Measurements from ENCODE around the gene MNAT1.

The MNAT1 gene

GRCh38 chr14:60707858-60708257 is 26.7 kb upstream of the MNAT1 start:
- H3K36me3 ChIP-seq (ENCODE audit: control insufficient read depth in 2 of 2, insufficient read depth in 1 of 2, low read length in 2 of 2) = peaks cover 7 to 11% of the 10 kb centered on the region in 2 experiments; a peak in 2 of 3 replicates
- ChIA-PET CTCF (interaction anchor here (0.7 kb wide), 1 partner anchor 14 kb away, joined by 3 read pairs; no protein-coding TSS in a partner anchor), POLR2A (no interaction called here)
- H3K9me3 ChIP-seq (ENCODE audit: control insufficient read depth, insufficient read depth, low read depth, low read length) = no peaks in the 10 kb centered on the region
- no peak overlapping the region for H3K27ac ChIP-seq (ENCODE audit: extremely low read depth, low read depth, low read length)
- TF ChIP-seq ZNF623 (tag by site-specific recombination; IDR thresholded peaks at IDR 0.05) = peak; percentile 44
- no peak for TF ChIP-seq PRDM10 (tag by site-specific recombination; IDR thresholded peaks at IDR 0.05)
- TF ChIP-seq FEZF1 (tag by site-specific recombination; IDR thresholded peaks at IDR 0.05) = peak; percentile 74
- peak; percentile 26; the same call in 1 of the 2 replicates for TF ChIP-seq TCF7L2 (IDR thresholded peaks at IDR 0.05; ENCODE audit: borderline replicate concordance, low read depth, low read length)
- no peaks in the 10 kb centered on the region for H3K4me1 ChIP-seq (ENCODE audit: control insufficient read depth, insufficient read depth, low read length)
- H3K4me3 ChIP-seq (ENCODE audit: low read depth, low read length) = no peak overlapping the region

GRCh38 chr14:60710494-60710893 is 24.1 kb upstream of the MNAT1 start:
- no peak for TF ChIP-seq ZBTB49 (tag by site-specific recombination; IDR thresholded peaks at IDR 0.05; ENCODE audit: low read depth)
- TF ChIP-seq BCL11A (tag by site-specific recombination; IDR thresholded peaks at IDR 0.05; ENCODE audit: low read depth) = no peak
- no peak for TF ChIP-seq ZNF140 (tag by site-specific recombination; IDR thresholded peaks at IDR 0.05)
- no peak for TF ChIP-seq ZNF202 (tag by site-specific recombination; IDR thresholded peaks at IDR 0.05; ENCODE audit: borderline replicate concordance)
- TF ChIP-seq ZNF473 (tag by site-specific recombination; IDR thresholded peaks at IDR 0.05) = no peak
- TF ChIP-seq ELK4 (IDR thresholded peaks at IDR 0.05; ENCODE audit: borderline replicate concordance, low read depth, low read length) = no peak
- TF ChIP-seq ZNF175 (tag by site-specific recombination; IDR thresholded peaks at IDR 0.05) = no peak
- TF ChIP-seq ZNF211 (tag by site-specific recombination; IDR thresholded peaks at IDR 0.05; ENCODE audit: low read depth) = no peak
- TF ChIP-seq REST (tag by site-specific recombination; IDR thresholded peaks at IDR 0.05) = no peak
- TF ChIP-seq BCL6B (tag by site-specific recombination; IDR thresholded peaks at IDR 0.05) = no peak
- no peak for TF ChIP-seq ZNF239 (tag by site-specific recombination; IDR thresholded peaks at IDR 0.05)
- TF ChIP-seq ZNF76 (tag by site-specific recombination; IDR thresholded peaks at IDR 0.05; ENCODE audit: borderline replicate concordance, low read depth) = no peak
- TF ChIP-seq FEZF1 (tag by site-specific recombination; IDR thresholded peaks at IDR 0.05) = no peak
- no peak for TF ChIP-seq BCL11B (tag by site-specific recombination; IDR thresholded peaks at IDR 0.05; ENCODE audit: low read depth)
- no peak for TF ChIP-seq ZNF18 (tag by site-specific recombination; IDR thresholded peaks at IDR 0.05)
- Histone ChIP-seq H3K36me3 (ENCODE audit: control insufficient read depth in 2 of 2, insufficient read depth in 1 of 2, low read length in 2 of 2) (peaks cover 17 to 27% of the 10 kb centered on the region in 2 experiments), H3K4me1 (ENCODE audit: control insufficient read depth, insufficient read depth, low read length) (no peaks in the 10 kb centered on the region), H3K4me3 (ENCODE audit: low read depth, low read length) (no peak overlapping the region), H3K27ac (ENCODE audit: extremely low read depth, low read depth, low read length) (no peak overlapping the region), H3K9me3 (ENCODE audit: control insufficient read depth, insufficient read depth, low read depth, low read length) (no peaks in the 10 kb centered on the region)
- ChIA-PET CTCF (no interaction called here), POLR2A (interaction anchor here (0.7 kb wide), 1 partner anchor 559 kb away, joined by 3 read pairs; no protein-coding TSS in a partner anchor)

Measured in HEK293 (cell line).